ENCODE measurements around the gene MTERF1. TPM values are rescaled to one million over a fixed set of nuclear protein-coding genes. Genes with fewer than 3 reads are reported as not detected.

Gene MTERF1
- polyA plus RNA-seq, 3 donors from 2014 or later, result 1.4 to 9.1 (median 8.9) TPM

DNA sequence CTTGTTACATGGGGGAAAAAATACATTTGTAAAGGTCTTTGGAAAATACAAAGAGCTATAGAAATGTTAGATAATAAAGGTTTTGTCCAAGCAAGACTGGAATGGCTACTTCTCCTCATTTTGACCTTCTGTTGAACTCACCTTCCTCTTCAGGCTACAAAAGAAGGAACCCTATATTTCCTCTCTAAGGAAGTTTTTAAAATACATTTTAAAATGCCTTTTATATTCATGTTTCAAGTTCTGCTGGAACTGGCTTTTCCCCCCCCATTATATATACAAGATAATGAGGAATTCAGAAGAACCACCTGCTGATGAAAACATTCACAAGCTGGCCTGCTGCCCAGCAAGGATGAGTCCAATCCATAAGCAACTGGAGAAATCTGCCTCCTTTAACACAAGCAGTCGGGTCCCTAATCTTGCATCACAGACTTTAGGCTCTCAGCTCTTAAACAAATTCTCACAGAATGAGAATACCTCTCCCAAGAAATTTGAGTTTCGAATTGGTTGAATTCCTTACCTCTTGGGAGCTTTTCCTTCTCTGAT, 44.6 kb downstream of the MTERF1 start:
- no peak for DNase-seq
- H3K27ac Mint-ChIP-seq, result no peak overlapping the region
- peaks cover 0 to 2% (median 0%) of the 10 kb centered on the region in 3 donors for H3K27me3 Mint-ChIP-seq (ENCODE audit: low read depth in 3 of 3)
- no peaks in the 10 kb centered on the region for H3K9me3 Mint-ChIP-seq
- H3K36me3 Mint-ChIP-seq, result peaks cover 0 to 3% (median 0%) of the 10 kb centered on the region in 3 donors
- H3K4me3 Mint-ChIP-seq, result no peak overlapping the region
- H3K4me1 Mint-ChIP-seq, result no peaks in the 10 kb centered on the region

DNA sequence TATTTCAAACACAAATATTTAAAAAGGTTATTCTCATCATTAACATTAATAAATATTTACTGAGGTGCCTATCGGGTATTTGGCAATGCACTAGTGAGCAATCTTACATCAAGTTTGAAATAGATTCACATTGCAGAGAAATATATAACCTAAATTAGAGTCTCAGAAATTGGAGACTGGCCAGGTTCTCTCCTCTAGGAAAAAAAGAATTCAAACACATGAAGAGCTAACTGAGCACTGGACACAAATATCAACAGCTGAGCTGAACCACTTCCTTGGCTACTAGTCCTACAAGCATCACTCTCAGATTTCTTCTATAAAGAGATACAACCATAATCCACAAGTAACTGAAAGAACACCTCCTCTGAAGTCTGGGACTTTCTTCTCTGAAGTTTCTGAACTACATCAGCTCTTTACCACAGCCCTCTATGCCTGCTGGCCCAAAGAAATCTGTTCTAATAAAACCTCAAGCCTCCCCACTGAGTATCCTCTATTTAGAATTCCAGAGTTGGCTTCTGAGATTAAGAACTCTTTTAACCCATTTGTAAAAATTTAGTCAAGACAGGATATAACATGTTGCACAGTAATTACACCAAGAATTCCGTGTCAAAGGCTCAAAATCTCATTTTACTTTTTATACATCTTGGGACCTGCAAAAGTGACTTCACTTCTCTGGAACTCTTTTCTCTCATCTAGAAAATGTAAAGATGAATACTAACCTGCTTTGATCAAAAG, 45.2 kb downstream of the MTERF1 start:
- H3K4me1 Mint-ChIP-seq, result no peaks in the 10 kb centered on the region
- no peak for DNase-seq
- H3K4me3 Mint-ChIP-seq, result no peak overlapping the region
- H3K27ac Mint-ChIP-seq, result no peak overlapping the region
- peaks cover 0 to 2% (median 0%) of the 10 kb centered on the region in 3 donors for H3K27me3 Mint-ChIP-seq (ENCODE audit: low read depth in 3 of 3)
- H3K36me3 Mint-ChIP-seq, result peaks cover 0 to 3% (median 0%) of the 10 kb centered on the region in 3 donors
- no peaks in the 10 kb centered on the region for H3K9me3 Mint-ChIP-seq

DNA sequence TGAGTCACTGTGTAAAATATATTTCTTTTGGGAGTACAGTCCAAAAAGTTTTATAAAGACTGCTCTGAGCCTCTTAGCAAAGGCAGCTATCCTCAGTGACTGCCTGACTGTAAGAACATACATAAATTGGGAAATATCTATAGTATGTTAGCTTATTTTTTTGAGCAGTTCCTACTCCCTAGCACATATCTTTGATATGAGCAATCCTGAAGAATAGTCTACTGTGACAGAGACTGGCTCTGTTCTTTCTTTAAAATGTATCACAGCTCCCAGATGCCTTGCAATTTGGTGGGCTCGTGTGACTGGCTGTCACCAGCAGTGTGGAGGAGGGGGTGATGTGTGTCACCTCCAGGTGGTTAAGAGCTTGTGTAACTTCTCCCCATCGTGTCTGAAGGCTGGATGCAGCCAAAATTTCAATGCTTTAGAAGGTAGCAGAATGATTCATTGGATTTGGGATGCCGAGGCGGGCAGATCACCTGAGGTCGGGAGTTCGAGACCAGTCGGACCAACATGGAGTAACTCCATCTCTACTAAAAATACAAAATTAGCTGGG, 47.9 kb downstream of the MTERF1 start:
- no peak for DNase-seq
- no peaks in the 10 kb centered on the region for H3K9me3 Mint-ChIP-seq

DNA sequence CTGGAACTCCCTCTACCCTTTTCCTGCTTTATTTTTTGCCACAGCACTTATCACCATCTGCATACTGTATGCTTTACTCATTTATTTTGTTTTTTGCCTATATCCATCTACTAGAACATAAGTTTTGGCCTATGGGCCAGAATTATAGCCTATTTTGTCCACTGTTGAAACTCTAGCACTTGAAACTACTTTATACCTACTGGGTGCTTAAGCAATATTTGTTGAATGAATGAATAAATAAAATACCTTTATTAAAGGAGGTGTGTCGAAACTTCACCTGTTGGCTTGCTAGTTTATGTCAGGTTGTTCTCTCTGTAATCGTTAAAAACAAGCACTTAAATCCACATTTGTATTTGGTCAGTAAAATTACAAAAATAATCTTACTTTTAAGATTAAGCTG, 53.3 kb downstream of the MTERF1 start:
- Mint-ChIP-seq H3K4me3 (no peak overlapping the region), H3K27ac (no peak overlapping the region)

More for the DNA sequence above, 47.9 kb downstream of the MTERF1 start:
- Mint-ChIP-seq H3K4me3 (no peak overlapping the region), H3K4me1 (no peaks in the 10 kb centered on the region), H3K27me3 (ENCODE audit: low read depth in 3 of 3) (peaks cover 0 to 2% (median 0%) of the 10 kb centered on the region in 3 donors), H3K36me3 (peaks cover 0 to 3% (median 0%) of the 10 kb centered on the region in 3 donors), H3K27ac (no peak overlapping the region)

GRCh38 chr7:91826377-91826776, 54.1 kb downstream of the MTERF1 start:
- no peaks in the 10 kb centered on the region for H3K4me1 Mint-ChIP-seq
- H3K27me3 Mint-ChIP-seq (ENCODE audit: low read depth in 3 of 3), result no peaks in the 10 kb centered on the region
- DNase-seq, result no peak
- H3K27ac Mint-ChIP-seq, result no peak overlapping the region
- peaks cover 8 to 25% (median 13%) of the 10 kb centered on the region in 6 donors for H3K9me3 Mint-ChIP-seq
- peaks cover 29 to 32% (median 29%) of the 10 kb centered on the region in 3 donors for H3K36me3 Mint-ChIP-seq
- no peak overlapping the region for H3K4me3 Mint-ChIP-seq

More for the DNA sequence above, 53.3 kb downstream of the MTERF1 start:
- Mint-ChIP-seq H3K27me3 (ENCODE audit: low read depth in 3 of 3) (no peaks in the 10 kb centered on the region), H3K9me3 (peaks cover under 1 to 18% (median 5%) of the 10 kb centered on the region in 6 donors), H3K4me1 (no peaks in the 10 kb centered on the region), H3K36me3 (peaks cover 28 to 29% (median 29%) of the 10 kb centered on the region in 3 donors)
- no peak for DNase-seq

DNA sequence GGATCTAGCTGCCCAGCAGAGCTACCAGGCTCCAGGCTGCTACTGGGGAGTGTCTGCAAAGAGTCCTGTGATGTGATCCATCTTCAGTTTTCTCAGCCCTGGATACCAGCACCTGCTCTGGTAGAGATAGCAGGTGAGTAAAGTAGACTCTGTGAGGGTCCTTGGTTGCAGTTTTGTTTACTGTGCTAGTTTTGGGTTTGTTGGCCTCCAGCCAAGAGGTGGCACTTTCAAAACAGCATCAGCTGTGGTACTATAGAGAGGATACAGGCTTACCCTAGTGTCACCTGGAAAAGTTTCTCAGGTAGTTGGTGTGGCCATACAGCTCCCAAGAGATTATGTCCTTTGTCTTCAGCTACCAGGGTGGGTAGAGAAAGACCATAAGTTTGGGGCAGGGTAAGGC, 56.3 kb downstream of the MTERF1 start:
- no peak overlapping the region for H3K27ac Mint-ChIP-seq
- DNase-seq, result no peak
- peaks cover 29 to 33% (median 32%) of the 10 kb centered on the region in 3 donors for H3K36me3 Mint-ChIP-seq
- no peaks in the 10 kb centered on the region for H3K4me1 Mint-ChIP-seq
- H3K27me3 Mint-ChIP-seq (ENCODE audit: low read depth in 3 of 3), result no peaks in the 10 kb centered on the region
- no peak overlapping the region for H3K4me3 Mint-ChIP-seq
- H3K9me3 Mint-ChIP-seq, result peaks cover 26 to 47% (median 31%) of the 10 kb centered on the region in 6 donors

Other genes with a start within 250 kb of the MTERF1 start
- gene AKAP9, start 60.2 kb upstream of the MTERF1 start, polyA plus RNA-seq, result 10 to 100 TPM in 2 of 3 donors, 1 to 10 TPM in 1; 8.1 to 38.1 (median 10.5) TPM